Thoracic aorta (tissue), 2 donors: Measurements from ENCODE around the gene NFIA. TPM values are rescaled to one million over a fixed set of nuclear protein-coding genes. Genes with fewer than 3 reads are reported as not detected.

ENCODE experiments used
- ATAC-seq: fragments of 150-250 bp; one replicate; pipeline ENCODE4 v1.8.0; 2017; ENCODE audit warnings: low read depth; ENCODE audit not compliant: insufficient number of reproducible peaks, low FRiP score
- DNase-seq: peaks from one replicate; pipeline ENCODE4 v3.0.0-alpha.2; 2020; ENCODE audit warnings: low spot score
- H3K27ac ChIP-seq, 2 donors: fragments of 200-600 bp; sonication (generic); 1 replicate in 1 of 2; 2 replicates in 1 of 2; pipeline ENCODE4 v1.5.1; 2016; ENCODE audit warnings: mild to moderate bottlenecking in 2 of 2, moderate library complexity in 2 of 2
- H3K27me3 ChIP-seq: fragments of 200-600 bp; sonication (generic); replicated peaks from 2 replicates; pipeline ENCODE4 v1.6.0; 2016; ENCODE audit warnings: mild to moderate bottlenecking; ENCODE audit not compliant: insufficient read depth
- H3K36me3 ChIP-seq: fragments of 200-600 bp; sonication (generic); one replicate; pipeline ENCODE4 v1.5.1; 2016
- H3K4me1 ChIP-seq, 2 donors: fragments of 200-600 bp; sonication (generic); 1 replicate in 1 of 2; 2 replicates in 1 of 2; pipeline versions ENCODE4 v1.5.1 to v1.6.0; 2016; ENCODE audit warnings: low read depth in 2 of 2, mild to moderate bottlenecking in 1 of 2; ENCODE audit not compliant: control insufficient read depth in 1 of 2
- H3K4me3 ChIP-seq: fragments of 200-600 bp; sonication (generic); 2 replicates; pipeline ENCODE4 v1.5.1; 2016; ENCODE audit warnings: mild to moderate bottlenecking
- H3K9me3 ChIP-seq: fragments of 200-600 bp; sonication (generic); 2 replicates; pipeline ENCODE4 v1.5.1; 2016
- CTCF ChIP-seq: fragments of 200-600 bp; sonication (generic); IDR thresholded peaks from one replicate; pipeline ENCODE4 v1.5.1; 2019; ENCODE audit warnings: antibody characterized with exemption
- total RNA-seq, 2 donors: library from RNA; depleted of rRNA; stranded (reverse); fragments of >200 nt; gene quantifications; one replicate each; pipeline versions ENCODE4 v1.1.0 to v1.2.3, GENCODE V29; 2016

Gene NFIA
- total RNA-seq, 2 donors from 2014 or later: 99.8 to 118 TPM

- peak; percentile 94 for ATAC-seq
- TF ChIP-seq CTCF: peak; percentile 82
- no peaks in the 10 kb centered on the region for H3K27me3 ChIP-seq
- H3K9me3 ChIP-seq: no peaks in the 10 kb centered on the region
- peak; percentile 50 for DNase-seq
- peaks cover 3% of the 10 kb centered on the region for H3K36me3 ChIP-seq
- H3K27ac ChIP-seq: peak overlapping the region; percentile 78 to 89
- peaks cover 26 to 69% of the 10 kb centered on the region in 2 donors for H3K4me1 ChIP-seq
- peak overlapping the region; percentile 43 for H3K4me3 ChIP-seq
Observed at GRCh38 chr1:61337981-61338848, 255.9 kb downstream of the NFIA start.

GRCh38 chr1:61338899-61339298, 256.5 kb downstream of the NFIA start:
- peaks cover 31 to 76% of the 10 kb centered on the region in 2 donors for H3K4me1 ChIP-seq
- peaks cover 1% of the 10 kb centered on the region for H3K36me3 ChIP-seq
- no peak for DNase-seq
- H3K9me3 ChIP-seq: no peaks in the 10 kb centered on the region
- H3K27me3 ChIP-seq: no peaks in the 10 kb centered on the region
- no peak for ATAC-seq
- peak overlapping the region; percentile 78 to 89 for H3K27ac ChIP-seq
- TF ChIP-seq CTCF: no peak
- H3K4me3 ChIP-seq: peak overlapping the region; percentile 43

- Histone ChIP-seq H3K27ac (peak overlapping the region; percentile 7 to 31), H3K36me3 (no peaks in the 10 kb centered on the region), H3K9me3 (no peaks in the 10 kb centered on the region), H3K4me3 (no peak overlapping the region), H3K27me3 (no peaks in the 10 kb centered on the region), H3K4me1 (peaks cover 36 to 73% of the 10 kb centered on the region in 2 donors)
- no peak for ATAC-seq
- TF ChIP-seq CTCF: no peak
- no peak for DNase-seq
Observed at GRCh38 chr1:61341426-61341825, 259.1 kb downstream of the NFIA start.

GRCh38 chr1:61343734-61344420, 261.5 kb downstream of the NFIA start:
- Histone ChIP-seq H3K27ac (peak overlapping the region; percentile 35 to 49), H3K36me3 (no peaks in the 10 kb centered on the region), H3K4me1 (peaks cover 28 to 62% of the 10 kb centered on the region in 2 donors), H3K27me3 (no peaks in the 10 kb centered on the region), H3K9me3 (no peaks in the 10 kb centered on the region), H3K4me3 (peak overlapping the region; percentile 36)
- ATAC-seq (no peak), DNase-seq (no peak)
- no peak for TF ChIP-seq CTCF

GRCh38 chr1:61344696-61345095, 262.3 kb downstream of the NFIA start:
- Histone ChIP-seq H3K4me1 (peaks cover 21 to 53% of the 10 kb centered on the region in 2 donors), H3K27ac (peak overlapping the region; percentile 35 to 49), H3K9me3 (no peaks in the 10 kb centered on the region), H3K27me3 (no peaks in the 10 kb centered on the region), H3K4me3 (peak overlapping the region; percentile 36), H3K36me3 (no peaks in the 10 kb centered on the region)
- no peak for TF ChIP-seq CTCF
- DNase-seq (no peak), ATAC-seq (no peak)
